T-helper 2 cell treated with Interferon-gamma antibody and Interleukin-4, amounts not matched to agents 100 ng/mL and 5 ng/mL, for 36 hours (primary cell): Measurements from ENCODE around the gene MACROD2. TPM values are rescaled to one million over a fixed set of nuclear protein-coding genes. Genes with fewer than 3 reads are reported as not detected.

Experiments
- intact Hi-C: fragments of 100-400 bp; cut with micrococcal nuclease; formaldehyde crosslinking; loops from one replicate; pipeline ENCODE4 v1.15.1; 2023
- total RNA-seq: library from RNA; stranded (reverse); gene quantifications from 2 replicates; pipeline ENCODE4 v1.2.3, GENCODE V29; 2022

The MACROD2 gene
- total RNA-seq, 1 donor from 2014 or later: not detected

DNA sequence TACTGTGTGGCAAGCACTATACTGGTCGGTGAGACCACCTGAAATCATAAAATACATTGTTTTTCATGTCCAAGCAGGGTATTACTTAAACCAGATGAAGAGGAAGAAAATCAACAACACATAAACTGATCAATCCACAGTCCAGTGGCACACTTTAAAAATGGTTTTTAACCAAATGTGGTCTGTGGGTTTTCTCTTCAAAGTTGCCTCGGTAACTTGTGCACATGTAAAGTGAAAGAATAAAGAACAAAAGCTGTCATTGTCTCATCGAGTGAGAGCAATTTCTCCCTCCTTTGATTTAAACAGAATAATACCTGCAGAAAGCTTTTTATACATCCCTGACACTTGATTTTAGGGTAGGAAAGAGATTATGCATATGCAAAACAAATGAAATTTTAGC lies 338.4 kb downstream of the MACROD2 start:
- intact Hi-C loops: no loop called here

DNA sequence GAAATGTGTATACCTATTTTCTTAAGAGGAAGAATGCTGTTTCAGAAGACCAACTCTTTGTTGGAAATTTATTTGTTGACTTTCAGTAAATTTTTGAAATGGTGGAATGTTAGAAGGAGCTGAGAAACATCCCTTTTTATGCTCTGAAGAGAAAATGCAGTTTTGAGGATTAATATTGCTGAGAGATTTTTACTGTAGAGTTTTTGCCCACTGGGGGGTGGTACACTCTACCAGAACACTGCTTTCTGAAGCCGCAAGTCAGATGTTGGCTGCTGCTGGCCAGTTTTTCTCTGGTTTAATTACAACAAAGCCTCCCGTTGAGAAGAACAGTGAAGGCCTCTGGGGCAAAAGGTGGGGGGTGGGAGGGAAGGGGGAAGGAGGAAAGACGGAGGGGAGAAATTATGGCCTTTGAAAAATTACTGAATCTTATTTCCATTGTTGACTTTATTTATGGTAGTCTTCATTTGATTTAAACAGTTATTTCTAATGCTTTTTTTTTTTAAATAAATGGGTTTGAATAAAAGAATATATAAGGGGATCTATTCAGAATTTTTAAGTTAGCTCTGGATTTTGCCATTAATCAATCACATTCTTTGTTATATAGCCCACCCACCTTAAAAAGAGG lies 339.1 kb downstream of the MACROD2 start:
- intact Hi-C loops: no loop called here

DNA sequence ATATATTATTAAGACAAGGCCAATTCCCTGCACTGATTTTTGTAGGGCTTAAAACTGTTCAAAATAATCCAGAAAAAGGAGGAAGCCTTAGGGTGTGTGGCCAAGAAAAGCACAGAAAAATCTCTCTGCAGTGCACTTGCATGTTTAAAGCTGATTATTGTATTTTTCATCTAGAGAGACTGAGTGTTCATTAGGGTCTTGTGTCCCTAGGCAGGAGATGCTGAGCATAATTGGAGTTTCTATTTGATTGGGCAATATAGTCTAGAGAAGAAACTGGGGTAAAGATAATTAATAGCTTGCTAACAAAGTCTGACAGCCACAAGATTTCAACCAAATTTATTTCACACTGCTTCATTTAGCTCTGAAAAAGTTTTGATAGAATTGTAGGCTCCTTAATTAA lies 339.7 kb downstream of the MACROD2 start:
- intact Hi-C loops: no loop called here

DNA sequence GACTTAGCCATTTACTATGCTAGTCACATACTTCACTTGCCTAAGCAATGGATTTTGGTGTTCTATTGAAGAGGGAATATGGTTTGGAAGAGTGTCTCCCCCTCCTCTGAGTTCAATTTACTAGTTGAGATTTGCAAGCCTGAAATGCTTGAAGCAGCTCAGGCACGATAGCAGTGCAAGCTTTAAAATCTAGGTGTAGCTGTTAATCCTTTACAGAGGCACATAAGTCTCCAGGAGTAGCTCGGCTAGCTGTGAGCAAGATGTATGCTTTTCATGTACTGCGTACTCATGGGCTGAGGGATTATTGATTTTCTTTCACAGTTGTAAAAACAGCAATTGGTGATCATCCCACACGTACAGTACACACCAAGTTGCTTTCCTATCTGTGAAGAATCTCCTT lies 341.4 kb downstream of the MACROD2 start:
- intact Hi-C loops: no loop called here

DNA sequence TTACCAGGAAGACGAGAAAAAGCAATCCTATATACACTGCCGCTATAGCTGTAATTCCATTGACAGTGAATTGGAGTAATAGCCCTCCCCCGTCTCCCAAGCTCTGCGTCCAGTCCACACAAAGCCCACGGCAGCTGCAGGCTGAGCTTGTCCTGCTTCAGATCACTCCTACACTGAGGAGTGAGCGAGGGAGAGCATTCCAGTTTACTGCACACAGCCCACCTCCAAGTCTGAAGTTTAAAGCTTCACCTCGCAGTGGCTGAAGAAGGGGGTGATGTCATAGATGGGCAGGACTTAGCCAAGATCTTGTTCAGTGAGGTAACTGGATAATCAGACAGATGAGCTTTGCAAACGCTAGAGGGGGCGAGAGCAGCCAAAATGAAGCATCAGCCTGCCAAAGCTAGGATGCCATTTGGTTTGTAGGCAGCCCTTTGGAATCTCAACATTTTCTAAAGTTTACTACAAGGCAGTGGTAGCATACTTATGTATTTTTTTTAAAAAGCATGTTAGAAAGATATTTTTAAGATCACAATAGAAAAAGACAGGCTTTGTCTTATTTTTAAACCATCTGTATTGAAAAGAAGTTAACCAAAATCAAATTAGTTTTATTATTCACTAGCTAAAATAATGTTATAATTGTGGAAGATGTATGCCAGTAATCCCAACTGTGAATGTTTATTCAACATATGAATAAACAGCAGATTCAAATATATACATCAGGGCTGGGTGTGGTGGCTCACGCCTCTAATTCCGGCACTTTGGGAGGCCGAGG lies 342.3 kb downstream of the MACROD2 start, which contains the start of gene FLRT3:
Gene FLRT3, minus strand, starts transcription at position 213 of the 772 bp plus-strand sequence. CDS start 10,106 bp downstream, outside the sequence.
- intact Hi-C loops: no loop called here

DNA sequence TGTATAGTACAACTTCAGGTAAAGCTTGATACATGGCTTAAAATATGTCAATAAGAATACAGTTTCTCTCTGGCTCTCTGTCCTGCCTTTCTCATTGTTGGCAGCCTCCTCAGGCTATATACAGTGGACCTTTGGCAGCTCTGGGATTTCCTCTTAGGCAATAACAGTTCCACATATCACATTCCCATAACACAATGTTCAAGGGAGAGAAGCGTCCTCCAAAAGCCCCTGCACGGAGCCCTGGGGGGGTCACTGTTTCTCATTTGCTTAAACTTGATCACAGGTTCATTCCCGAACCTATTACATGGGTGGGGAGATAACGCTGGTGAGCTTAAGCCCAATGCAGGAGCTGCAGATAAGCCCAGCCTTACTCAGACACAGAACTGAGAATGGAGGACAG lies 346.5 kb downstream of the MACROD2 start:
- intact Hi-C loops: no loop called here

DNA sequence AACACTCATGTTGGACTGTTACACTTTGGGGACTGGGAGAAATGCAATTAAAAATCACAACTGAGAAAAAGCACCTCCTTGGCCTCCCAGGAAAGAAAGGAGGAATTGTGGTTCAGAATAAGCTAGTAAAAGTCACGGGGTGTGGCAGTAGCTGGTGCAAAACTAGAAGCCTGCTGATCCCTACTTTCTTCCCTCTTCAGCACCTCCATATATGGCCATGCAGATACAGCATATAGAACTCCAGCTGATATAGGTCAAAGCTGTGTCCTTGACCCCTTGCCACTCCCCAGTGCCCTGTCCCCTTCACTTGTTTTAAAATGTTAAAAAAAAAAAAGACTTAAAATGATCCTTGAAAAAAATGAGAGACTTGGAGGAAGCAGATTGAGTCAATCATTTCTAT lies 347.6 kb downstream of the MACROD2 start:
- intact Hi-C loops: no loop called here

DNA sequence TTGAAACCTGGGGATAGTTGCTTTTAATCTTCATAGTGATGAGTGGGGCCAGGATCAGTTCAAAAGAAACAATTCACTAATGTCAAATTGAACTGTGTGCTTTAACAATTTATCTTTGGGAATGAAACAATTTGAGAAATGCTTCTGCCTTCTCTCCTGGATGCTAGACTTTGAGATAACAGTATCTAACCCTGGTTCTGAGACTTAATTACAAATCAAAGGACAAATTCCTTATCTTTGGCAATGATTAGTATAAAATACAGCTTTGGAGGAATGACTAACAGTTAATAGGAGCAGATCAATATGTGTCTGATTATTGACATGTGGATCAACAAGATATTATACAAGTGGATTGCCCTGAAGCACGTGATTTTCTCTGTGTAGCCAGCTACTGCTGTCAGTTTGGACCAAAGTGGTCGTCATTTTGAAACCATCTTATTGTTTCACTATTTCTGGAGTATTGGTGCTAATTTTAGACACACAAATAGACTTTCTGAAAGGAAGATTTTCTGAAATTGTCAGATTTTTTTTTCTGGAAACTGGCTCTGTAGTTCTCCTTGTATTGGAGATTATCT lies 348.3 kb downstream of the MACROD2 start:
- intact Hi-C loops: no loop called here

DNA sequence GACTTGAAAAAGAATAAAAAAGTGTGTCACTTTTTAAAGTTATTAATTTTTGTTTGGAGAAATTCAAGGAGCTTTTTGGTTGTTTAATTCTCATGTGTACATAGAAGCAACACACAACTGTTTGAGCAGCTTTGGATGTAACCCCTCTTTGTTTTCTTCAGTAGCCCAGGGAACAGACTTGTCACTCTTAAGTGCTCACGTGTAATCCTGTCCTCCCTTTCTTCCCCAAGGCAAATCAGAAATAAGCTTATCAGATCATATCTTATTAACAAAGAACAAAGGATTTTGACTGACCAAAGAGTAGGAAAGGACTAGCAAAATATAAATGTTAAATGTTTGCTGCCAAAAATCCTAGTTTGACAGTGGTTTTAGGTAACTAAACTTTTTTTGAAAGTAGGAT lies 349.4 kb downstream of the MACROD2 start:
- intact Hi-C loops: no loop called here

DNA sequence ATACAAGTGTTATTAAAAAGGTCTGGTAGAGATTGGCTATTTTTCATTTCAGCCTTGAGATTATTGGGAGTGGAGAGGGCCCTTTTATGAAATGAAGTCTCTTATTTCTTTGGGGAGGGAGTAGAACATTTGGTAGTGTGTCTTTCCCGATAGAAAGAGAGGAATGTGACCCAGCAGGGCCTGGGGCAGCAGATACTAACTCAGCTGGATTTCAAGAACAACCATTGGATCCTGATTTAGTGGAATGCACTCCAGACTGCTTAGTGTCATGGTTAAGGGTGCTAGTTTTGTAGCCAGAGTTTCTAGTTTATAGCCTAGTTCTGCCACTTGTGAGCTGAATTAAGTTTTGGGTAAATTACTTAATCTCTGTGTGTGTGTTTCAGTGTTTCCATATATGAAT lies 360.5 kb downstream of the MACROD2 start:
- intact Hi-C loops: no loop called here

DNA sequence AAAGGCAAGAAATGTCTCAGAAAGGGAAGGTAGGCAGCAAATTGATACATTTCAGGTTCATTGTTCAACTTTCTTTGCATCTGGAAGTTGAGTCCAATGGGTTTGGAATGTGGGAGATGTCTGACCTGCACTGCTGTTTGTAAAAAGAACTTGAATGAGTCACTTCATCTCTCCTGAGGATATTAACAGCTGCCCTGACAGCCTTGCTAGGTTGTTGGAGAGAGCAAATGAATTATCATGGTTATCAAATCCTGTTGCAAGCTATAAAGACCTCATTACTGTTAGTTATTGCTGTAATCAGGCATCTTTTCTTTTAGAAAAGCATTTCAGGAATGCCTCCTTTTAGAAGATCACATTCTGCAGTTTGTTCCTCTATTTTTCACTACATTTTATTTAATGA lies 365.1 kb downstream of the MACROD2 start:
- intact Hi-C loops: no loop called here

DNA sequence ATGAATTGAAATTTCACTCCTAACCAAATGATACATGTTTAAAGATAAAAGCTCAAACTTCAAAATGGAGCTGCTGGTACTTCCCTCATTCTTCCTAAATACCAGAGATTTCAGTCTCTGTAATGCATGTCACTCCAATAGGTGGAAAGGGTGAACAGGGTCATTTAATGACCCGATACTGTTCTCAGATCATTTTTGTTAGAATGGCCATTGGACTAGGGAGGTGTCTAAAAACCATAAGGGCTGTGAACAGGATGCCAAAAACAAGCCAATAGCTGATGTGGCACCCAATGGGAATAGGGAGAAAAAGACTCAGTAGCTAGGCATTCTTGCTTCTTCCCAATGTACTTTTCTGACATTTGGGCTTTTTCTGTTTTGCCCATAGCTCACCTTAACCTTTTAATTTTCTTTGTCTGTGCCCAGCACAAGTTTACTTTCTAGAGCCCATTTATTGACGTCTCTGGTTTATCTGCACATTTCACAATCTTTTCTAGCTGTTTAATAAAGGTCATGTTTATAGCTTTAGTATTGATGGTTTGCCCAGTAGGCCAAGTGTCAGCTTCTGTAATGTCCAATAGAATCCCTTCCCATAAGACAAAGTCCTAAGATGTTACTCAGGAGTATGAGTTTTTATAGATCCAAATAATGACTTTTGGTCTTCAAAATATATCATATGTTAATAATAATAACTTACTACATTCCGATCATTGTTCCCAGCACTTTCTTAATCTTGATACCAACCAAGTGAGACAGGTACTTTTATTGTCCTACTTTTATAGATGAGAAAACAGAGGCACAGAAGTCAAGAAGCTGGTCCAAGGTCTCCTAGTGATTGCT lies 366.4 kb downstream of the MACROD2 start:
- intact Hi-C loops: no loop called here

DNA sequence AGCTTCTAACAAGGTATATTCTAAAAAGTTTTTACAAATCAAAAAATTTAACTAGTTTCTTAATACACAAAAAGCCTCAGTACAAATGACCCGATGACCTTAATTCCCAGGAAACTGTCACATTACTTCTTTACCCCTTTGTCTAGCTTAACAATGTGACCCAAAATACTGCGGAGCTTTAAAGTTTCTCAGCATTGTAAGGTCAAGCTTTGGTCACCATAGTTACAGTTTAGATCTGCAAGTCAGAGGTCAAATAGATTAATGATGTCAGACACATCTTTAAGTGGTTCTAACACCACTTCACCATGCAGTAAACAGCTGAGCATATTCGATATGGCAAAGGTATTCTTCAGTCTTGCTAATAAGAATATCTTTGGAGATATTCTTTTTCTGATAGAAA lies 378.9 kb downstream of the MACROD2 start:
- intact Hi-C loops: no loop called here

DNA sequence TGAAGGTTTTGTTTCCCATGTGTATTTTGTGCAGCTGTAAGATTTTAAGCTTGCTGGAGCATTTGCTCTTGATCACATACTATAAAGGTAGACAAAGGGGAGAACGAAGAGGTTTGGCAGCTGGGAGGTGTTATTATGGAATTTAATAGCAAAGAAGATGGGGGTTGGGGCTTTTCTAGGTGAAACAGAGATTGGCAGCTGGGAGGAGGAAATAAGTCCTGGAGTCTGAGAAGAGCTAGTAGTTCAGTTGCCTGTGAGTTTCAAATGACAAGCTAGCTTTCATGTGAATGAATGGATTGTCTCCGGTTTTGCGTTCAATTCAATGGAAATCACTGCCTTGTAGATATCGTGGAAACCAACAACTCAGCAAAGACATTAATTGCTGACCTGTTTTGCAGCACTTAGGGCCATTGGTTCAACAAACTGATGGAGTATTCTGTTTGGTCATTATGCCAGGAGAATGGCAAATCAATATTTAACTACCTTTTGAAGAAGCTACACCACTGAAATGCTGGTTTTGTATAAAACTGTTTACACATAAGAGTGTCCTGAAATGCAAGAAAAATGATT lies 380.2 kb downstream of the MACROD2 start:
- intact Hi-C loops: no loop called here

DNA sequence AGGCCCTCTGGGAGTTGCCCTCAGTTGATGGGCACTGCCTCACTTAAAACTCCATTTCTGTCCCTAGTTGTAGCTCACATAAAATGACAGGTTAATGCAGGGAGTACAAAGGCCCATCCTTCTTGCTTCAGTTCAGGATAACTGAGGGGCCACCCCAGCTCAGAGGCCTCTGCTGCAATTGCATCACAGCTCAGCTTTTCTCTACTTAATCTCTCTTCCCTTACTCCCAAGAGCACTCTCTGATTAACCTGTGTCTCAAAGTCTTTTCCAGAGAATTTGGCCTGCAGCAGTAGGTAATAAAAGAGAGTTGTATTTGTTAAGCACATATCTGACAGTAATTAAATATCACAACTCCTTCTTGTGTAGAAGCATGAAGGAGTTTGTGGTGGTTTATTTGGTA lies 383.0 kb downstream of the MACROD2 start:
- intact Hi-C loops: no loop called here

DNA sequence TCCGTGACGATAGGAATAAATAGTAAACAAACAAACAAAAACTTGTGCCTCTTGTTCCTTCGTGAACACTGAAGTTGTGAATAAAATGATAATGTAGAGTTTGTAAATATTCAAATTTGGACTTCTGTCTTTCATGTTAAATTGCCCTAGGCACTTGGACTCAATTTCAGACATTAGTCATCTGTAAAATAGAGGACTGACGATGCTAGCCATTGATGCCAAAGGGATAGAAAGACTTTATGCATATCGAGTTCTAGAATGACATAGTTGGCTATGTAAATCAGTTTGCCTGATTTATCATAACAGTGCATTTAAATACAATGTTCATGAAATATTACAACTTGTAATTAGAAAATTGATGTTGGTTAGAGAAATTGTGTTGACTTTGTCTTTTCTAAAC lies 388.0 kb downstream of the MACROD2 start:
- intact Hi-C loops: no loop called here

DNA sequence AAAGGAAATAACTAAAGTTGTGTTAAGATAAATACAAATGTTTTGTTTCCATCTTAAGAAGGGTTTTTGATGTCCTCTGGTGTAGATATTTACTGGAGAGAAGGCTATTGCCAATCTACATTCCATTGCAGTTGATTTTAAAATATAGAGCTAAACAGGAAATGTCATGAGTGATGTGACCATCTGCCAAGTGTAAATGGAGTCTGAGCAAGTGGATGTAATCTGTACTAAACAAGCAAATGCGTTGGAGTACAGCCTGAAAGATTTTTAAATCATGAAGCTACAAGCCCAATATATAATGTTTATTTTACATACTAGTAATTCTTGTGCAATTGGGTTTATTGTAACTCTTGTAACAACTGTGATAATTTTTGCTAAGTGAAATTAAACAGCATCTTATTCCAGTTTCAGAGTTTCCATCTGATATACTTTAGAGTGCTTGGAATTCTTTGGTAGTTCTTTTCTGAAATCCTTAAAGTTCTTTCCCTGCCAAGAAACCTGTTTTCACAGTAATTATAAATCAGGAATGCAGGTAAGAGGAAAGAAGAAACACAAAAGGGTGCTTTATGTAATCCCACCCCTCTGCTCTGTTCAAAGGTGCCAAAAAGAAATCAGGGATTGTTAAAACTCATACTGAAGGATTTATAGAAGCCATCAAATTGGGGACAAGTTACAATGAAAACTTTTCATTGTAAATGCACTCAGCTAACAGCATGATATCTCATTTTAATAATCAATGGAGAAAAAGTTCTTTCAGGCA lies 389.3 kb downstream of the MACROD2 start:
- intact Hi-C loops: no loop called here

DNA sequence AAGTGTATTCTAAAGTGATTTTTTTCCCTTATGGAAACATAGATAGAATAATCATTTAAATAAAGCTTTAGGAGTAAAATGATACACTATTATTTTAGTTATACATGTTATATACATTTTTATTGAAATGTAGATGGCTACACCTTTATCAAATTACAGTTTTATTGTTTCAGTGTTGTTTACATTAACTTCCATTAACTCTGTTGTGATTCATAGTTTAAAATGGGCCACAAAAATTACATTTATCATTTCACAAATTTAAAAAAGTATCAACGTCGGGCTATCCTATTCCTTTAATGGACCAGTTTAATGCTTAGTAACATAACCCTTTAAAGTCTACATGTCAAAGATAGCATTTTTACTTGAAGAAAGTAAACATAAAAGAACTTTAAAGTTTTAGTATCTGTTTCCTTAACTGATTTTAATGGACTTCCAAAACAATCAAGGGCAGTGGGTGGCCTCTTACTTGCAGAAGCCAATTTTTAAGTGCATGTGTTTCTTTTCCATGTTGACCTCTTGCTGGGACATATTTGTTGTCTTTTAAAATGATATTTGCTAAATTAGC lies 389.9 kb downstream of the MACROD2 start:
- intact Hi-C loops: no loop called here

DNA sequence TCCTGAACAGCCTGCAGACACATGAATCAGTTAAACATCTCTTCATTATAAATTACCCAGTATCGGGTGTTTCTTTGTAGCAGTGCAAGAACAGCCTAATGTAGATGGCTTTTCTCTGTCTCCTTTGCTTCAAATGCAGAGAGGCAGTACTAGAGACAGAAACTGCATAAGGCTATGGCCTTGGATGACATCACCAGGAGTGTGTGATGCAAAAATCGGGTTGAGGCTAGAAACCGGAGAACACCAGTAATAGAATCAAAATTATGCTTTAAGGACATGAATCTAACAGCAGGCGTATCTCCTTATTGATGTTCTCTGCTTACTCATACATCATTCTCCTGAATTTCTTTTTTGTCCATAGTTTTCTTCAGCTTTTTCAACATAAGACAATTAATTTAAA lies 391.4 kb downstream of the MACROD2 start:
- intact Hi-C loops: no loop called here

DNA sequence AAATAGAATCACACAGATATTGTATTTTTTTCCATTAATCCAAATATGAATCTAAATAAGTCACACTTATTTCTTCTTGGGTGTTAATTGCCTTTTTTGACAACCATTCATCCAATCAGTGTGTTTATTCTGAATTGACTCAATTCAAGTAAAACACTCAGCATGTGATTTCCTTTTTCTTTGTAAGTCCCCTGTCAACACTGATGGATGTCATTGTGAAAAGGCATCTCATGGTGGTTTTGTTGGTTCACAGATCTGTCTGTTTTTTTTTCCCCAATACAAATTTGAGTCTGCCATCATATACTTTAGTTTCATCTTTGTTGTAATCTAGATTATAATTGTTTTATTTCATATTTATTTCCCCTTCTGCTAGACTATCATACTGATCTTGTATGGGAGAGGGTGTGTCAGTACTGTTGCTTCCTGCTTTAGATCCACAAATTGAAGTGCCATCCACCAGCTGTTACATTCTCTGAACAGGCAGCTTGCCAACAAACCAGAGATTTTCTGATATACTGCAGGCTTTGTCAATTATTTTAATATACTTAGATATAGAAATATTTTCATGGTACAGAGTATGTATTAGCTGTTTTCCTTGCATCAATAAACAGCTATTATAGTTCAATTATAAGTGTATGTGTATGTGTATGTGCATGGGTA lies 406.3 kb downstream of the MACROD2 start:
- intact Hi-C loops: no loop called here
